ENCODE results near the gene SCIN.

SCIN gene

GRCh38 chr7:12582362-12582761 lies 11.8 kb downstream of the SCIN start:
- no peak for DNase-seq (ENCODE audit: low read depth)
- no peak for TF ChIP-seq CTCF (conservative IDR thresholded peaks at IDR 0.05; ENCODE audit: low read length)
- H3K4me3 ChIP-seq (ENCODE audit: low read length): no peak overlapping the region

GRCh38 chr7:12583176-12583575 lies 12.7 kb downstream of the SCIN start:
- TF ChIP-seq CTCF (conservative IDR thresholded peaks at IDR 0.05; ENCODE audit: low read length): no peak
- DNase-seq (ENCODE audit: low read depth): peak; percentile 51
- no peak overlapping the region for H3K4me3 ChIP-seq (ENCODE audit: low read length)

GRCh38 chr7:12583922-12584321 lies 13.4 kb downstream of the SCIN start:
- no peak overlapping the region for H3K4me3 ChIP-seq (ENCODE audit: low read length)
- no peak for TF ChIP-seq CTCF (conservative IDR thresholded peaks at IDR 0.05; ENCODE audit: low read length)
- DNase-seq (ENCODE audit: low read depth): no peak

GRCh38 chr7:12584930-12585329 lies 14.4 kb downstream of the SCIN start:
- DNase-seq (ENCODE audit: low read depth): peak; percentile 62
- no peak for TF ChIP-seq CTCF (conservative IDR thresholded peaks at IDR 0.05; ENCODE audit: low read length)
- no peak overlapping the region for H3K4me3 ChIP-seq (ENCODE audit: low read length)

GRCh38 chr7:12586271-12586670 lies 15.8 kb downstream of the SCIN start:
- H3K4me3 ChIP-seq (ENCODE audit: low read length): no peak overlapping the region
- no peak for TF ChIP-seq CTCF (conservative IDR thresholded peaks at IDR 0.05; ENCODE audit: low read length)
- DNase-seq (ENCODE audit: low read depth): no peak

GRCh38 chr7:12588259-12588904 lies 17.9 kb downstream of the SCIN start:
- no peak overlapping the region for H3K4me3 ChIP-seq (ENCODE audit: low read length)
- no peak for DNase-seq (ENCODE audit: low read depth)
- TF ChIP-seq CTCF (conservative IDR thresholded peaks at IDR 0.05; ENCODE audit: low read length): no peak

GRCh38 chr7:12590559-12590958 lies 20.0 kb downstream of the SCIN start:
- no peak for DNase-seq (ENCODE audit: low read depth)
- TF ChIP-seq CTCF (conservative IDR thresholded peaks at IDR 0.05; ENCODE audit: low read length): no peak
- no peak overlapping the region for H3K4me3 ChIP-seq (ENCODE audit: low read length)

Data from AG10803 (cell line).